Naive thymus-derived CD4-positive, alpha-beta T cell (primary cell): Measurements from ENCODE around the gene SH3TC1. TPM values are rescaled to one million over a fixed set of nuclear protein-coding genes. Genes with fewer than 3 reads are reported as not detected.

ENCODE experiments used
- ATAC-seq: fragments of 150-1000 bp; cut with Tn5 transposase; 2 replicates; pipeline ENCODE4 v1.10.0; 2021; ENCODE audit warnings: mild to moderate bottlenecking, moderate library complexity
- CTCF ChIA-PET: fragments of 350-600 bp; sonication (Branson Sonifier 250); formaldehyde crosslinking; loops from one replicate; lab custom pipeline; 2021; ENCODE audit warnings: antibody characterized with exemption; lab: Charles Lee
- POLR2A ChIA-PET: fragments of 350-600 bp; sonication (Branson Sonifier 250); formaldehyde crosslinking; loops from one replicate; lab custom pipeline; 2021; ENCODE audit warnings: antibody characterized with exemption, inconsistent platforms; lab: Charles Lee
- DNase-seq, 9 donors: peaks; one replicate each; pipeline versions ENCODE4 v3.0.0 to v3.0.0-alpha.2; 2020 to 2022; ENCODE audit warnings: mixed read lengths in 1 of 9
- H3K27ac ChIP-seq: one replicate; pipeline ENCODE4 v1.7.0; 2013; ENCODE audit warnings: mild to moderate bottlenecking, low read depth, low read length, moderate library complexity
- H3K27me3 ChIP-seq, 2 donors: one replicate each; pipeline ENCODE4 v1.7.0; 2013; ENCODE audit warnings: low read length in 2 of 2, mild to moderate bottlenecking in 2 of 2, moderate library complexity in 2 of 2; ENCODE audit not compliant: control insufficient read depth in 2 of 2, insufficient read depth in 2 of 2
- H3K36me3 ChIP-seq, 3 experiments: 1 replicate in 2 of 3; 2 replicates in 1 of 3; pipeline ENCODE4 v1.7.0; 2013; ENCODE audit warnings: low read length in 3 of 3, mild to moderate bottlenecking in 3 of 3, moderate library complexity in 1 of 3; ENCODE audit not compliant: insufficient read depth in 3 of 3, control insufficient read depth in 2 of 3
- H3K4me1 ChIP-seq, 2 donors: one replicate each; pipeline ENCODE4 v1.7.0; 2013; ENCODE audit warnings: low read length in 2 of 2, mild to moderate bottlenecking in 2 of 2, moderate library complexity in 1 of 2; ENCODE audit not compliant: control insufficient read depth in 2 of 2, insufficient read depth in 2 of 2
- H3K4me3 ChIP-seq: 2 replicates; pipeline ENCODE4 v1.7.0; 2013; ENCODE audit warnings: mild to moderate bottlenecking, low read length
- H3K9me3 ChIP-seq, 3 experiments: 1 replicate in 2 of 3; 2 replicates in 1 of 3; pipeline ENCODE4 v1.7.0; 2013; ENCODE audit warnings: low read length in 3 of 3; ENCODE audit not compliant: control insufficient read depth in 2 of 3
- H3K27ac Mint-ChIP-seq, 9 donors: one replicate each; pipeline ENCODE4 v1.8.0; 2020 to 2022; ENCODE audit warnings: mixed read lengths in 9 of 9, mild to moderate bottlenecking in 8 of 9, moderate library complexity in 5 of 9, inconsistent platforms in 2 of 9
- H3K27me3 Mint-ChIP-seq, 5 donors: one replicate each; pipeline ENCODE4 v1.8.0; 2021 to 2022; ENCODE audit warnings: mixed read lengths in 5 of 5, mild to moderate bottlenecking in 1 of 5
- H3K36me3 Mint-ChIP-seq, 5 donors: one replicate each; pipeline ENCODE4 v1.8.0; 2020 to 2022; ENCODE audit warnings: mixed read lengths in 5 of 5, mild to moderate bottlenecking in 3 of 5, inconsistent platforms in 1 of 5
- H3K4me1 Mint-ChIP-seq, 7 donors: one replicate each; pipeline ENCODE4 v1.8.0; 2020 to 2022; ENCODE audit warnings: mixed read lengths in 7 of 7, mild to moderate bottlenecking in 3 of 7, inconsistent platforms in 1 of 7
- H3K4me3 Mint-ChIP-seq, 10 donors: one replicate each; pipeline ENCODE4 v1.8.0; 2020 to 2022; ENCODE audit warnings: mild to moderate bottlenecking in 10 of 10, mixed read lengths in 10 of 10, moderate library complexity in 6 of 10, inconsistent platforms in 2 of 10
- H3K9me3 Mint-ChIP-seq, 11 donors: one replicate each; pipeline ENCODE4 v1.8.0; 2020 to 2022; ENCODE audit warnings: mixed read lengths in 11 of 11, mild to moderate bottlenecking in 4 of 11, inconsistent platforms in 1 of 11, moderate library complexity in 1 of 11
- intact Hi-C, 2 donors: fragments of 100-400 bp; cut with micrococcal nuclease; formaldehyde crosslinking; loops; one replicate each; pipeline ENCODE4 v1.15.1; 2023
- polyA plus RNA-seq, 2 donors: library from polyadenylated mRNA; unstranded; fragments of 300-500 nt; fragmentation: Illumina TruSeq; gene quantifications; one replicate each; pipeline ENCODE4 v1.2.3, GENCODE V29; 2021
- total RNA-seq, 6 experiments: library from RNA in 5 of 6; stranded (reverse) in 5 of 6; gene quantifications; 1 replicate in 5 of 6; 2 replicates in 1 of 6; pipeline ENCODE4 v1.2.3 and lab custom pipeline; 2021 to 2026

SH3TC1 gene
- total and polyA plus RNA-seq, 7 experiments from 2014 or later, result 6.5 to 120 (median 34.9) TPM

DNA sequence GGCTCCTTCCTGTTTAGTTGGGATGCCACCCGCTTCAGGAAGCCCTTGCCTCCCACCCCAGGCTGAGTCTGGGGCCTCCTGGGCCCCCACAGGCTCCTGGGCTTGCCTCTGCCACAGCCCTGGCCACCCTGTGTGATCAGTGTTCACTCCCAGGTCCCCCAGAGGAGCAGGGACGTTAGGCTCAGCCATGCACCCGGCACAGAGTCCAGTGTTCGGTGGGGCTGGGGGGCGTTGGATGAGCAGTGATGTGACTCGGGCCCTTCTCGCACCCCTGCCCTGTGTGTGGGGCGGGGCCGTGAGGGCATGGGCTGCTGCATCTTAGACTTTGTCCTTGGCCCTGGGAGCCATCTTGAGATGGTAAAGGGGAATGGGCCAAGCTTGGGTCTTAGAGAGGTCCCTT lies 40.6 kb downstream of the SH3TC1 start:
- Histone ChIP-seq H3K27ac (no peak overlapping the region), H3K27me3 (no peaks in the 10 kb centered on the region), H3K36me3 (peaks cover 0 to 69% (median 0%) of the 10 kb centered on the region in 3 experiments), H3K4me3 (no peak overlapping the region), H3K4me1 (peaks cover 0 to 4% of the 10 kb centered on the region in 2 donors), H3K9me3 (no peaks in the 10 kb centered on the region)
- Mint-ChIP-seq H3K4me3 (no peak overlapping the region), H3K36me3 (peaks cover 0 to 10% (median 5%) of the 10 kb centered on the region in 5 donors), H3K9me3 (no peaks in the 10 kb centered on the region), H3K27ac (peak overlapping the region in 1 of 9 donors; percentile 64), H3K27me3 (no peaks in the 10 kb centered on the region), H3K4me1 (peaks cover 0 to 4% (median 3%) of the 10 kb centered on the region in 7 donors)
- ChIA-PET POLR2A (interaction anchor here (1.3 kb wide), 1 partner anchor 80 kb away, joined by 3 read pairs; no protein-coding TSS in a partner anchor), CTCF (no interaction called here)
- intact Hi-C loops, result loop anchor here in 1 of 2 donors (10.0 kb wide), 1 partner anchor 305 kb away; no protein-coding TSS in a partner anchor
- ATAC-seq (no peak), DNase-seq (no peak)

DNA sequence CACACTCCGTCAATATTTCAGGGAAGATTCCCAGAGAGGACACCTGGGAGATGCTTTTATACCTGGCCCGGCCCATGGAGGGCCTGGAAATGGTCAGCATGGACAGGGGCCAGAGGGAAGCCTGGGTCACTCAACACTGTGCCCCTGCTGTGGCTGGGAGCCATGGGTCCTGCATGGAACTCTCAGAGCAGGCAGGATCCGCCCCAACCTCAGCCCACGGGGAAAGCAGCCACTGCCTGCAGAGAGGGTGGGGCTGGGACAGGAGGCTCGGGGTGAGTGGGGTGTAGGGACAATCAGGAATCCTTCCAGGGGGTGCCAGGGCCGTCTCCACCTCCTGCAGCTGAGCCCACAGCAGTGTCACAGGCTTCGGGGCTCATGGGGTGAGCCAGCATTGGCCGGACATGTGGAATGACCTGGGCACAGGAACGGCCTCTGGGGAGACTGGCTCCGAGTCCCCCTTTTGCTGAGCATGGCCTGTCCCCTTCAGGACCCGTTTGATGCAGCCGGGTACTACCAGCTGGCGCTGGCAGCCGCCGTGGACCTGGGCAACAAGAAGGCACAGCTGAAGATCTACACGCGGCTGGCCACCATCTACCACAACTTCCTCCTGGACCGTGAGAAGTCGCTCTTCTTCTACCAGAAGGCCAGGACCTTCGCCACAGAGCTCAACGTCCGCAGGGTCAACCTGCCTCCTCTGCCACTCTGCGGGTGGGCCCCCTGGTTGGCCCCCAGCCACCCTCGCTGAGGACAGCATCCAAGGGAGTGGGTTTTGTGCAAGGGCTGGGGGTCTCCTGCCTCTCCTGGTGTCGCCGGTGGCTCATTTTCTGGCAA lies 41.3 kb downstream of the SH3TC1 start:
- Histone ChIP-seq H3K4me3 (no peak overlapping the region), H3K27me3 (no peaks in the 10 kb centered on the region), H3K4me1 (peaks cover 0 to 4% of the 10 kb centered on the region in 2 donors), H3K9me3 (no peaks in the 10 kb centered on the region), H3K27ac (no peak overlapping the region), H3K36me3 (peaks cover 0 to 62% (median 0%) of the 10 kb centered on the region in 3 experiments)
- Mint-ChIP-seq H3K9me3 (no peaks in the 10 kb centered on the region), H3K4me1 (peaks cover 0 to 4% (median 3%) of the 10 kb centered on the region in 7 donors), H3K36me3 (peaks cover 0 to 10% (median 5%) of the 10 kb centered on the region in 5 donors), H3K27me3 (no peaks in the 10 kb centered on the region), H3K4me3 (no peak overlapping the region), H3K27ac (peak overlapping the region in 1 of 9 donors; percentile 2)
- DNase-seq (no peak), ATAC-seq (peak; percentile 19)
- ChIA-PET CTCF (no interaction called here), POLR2A (interaction anchor here (1.3 kb wide), 1 partner anchor 81 kb away, joined by 3 read pairs; no protein-coding TSS in a partner anchor)
- intact Hi-C loops, result loop anchor here in 1 of 2 donors (10.0 kb wide), 1 partner anchor 304 kb away; no protein-coding TSS in a partner anchor

DNA sequence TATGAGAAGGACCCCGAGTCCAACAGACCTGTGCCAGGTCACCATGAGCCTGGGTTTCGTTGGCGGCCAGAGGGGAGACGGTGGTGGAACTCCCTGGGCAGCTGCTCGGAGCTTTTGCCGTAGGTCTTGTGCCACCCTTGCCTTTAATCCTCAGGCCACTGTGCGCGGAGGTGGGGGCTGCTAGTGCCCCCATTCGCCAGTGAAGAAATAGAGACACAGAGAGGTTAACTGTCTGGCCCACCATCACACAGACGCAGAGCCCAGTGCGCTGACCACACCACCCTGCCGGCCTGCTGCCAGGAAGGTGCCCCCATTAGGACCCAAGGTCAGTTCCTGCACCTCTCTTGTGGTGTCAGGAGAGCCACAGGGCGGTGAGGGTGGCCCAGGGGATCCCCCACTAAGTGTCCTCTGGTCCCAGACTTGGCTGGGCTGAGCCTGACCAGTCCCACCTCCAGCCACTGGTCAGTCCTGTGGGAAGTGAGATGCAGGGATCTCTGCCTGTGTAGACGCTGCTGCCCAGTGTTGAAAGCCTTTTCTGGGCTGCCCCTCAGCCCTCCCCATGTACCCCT lies 42.2 kb downstream of the SH3TC1 start:
- peaks cover 0 to 4% of the 10 kb centered on the region in 2 donors for H3K4me1 ChIP-seq
- no peak for DNase-seq
- H3K4me3 ChIP-seq, result no peak overlapping the region
- ATAC-seq, result no peak
- ChIA-PET POLR2A (interaction anchor here (1.3 kb wide), 1 partner anchor 82 kb away, joined by 3 read pairs; no protein-coding TSS in a partner anchor), CTCF (interaction anchor here (1.1 kb wide), 1 partner anchor 64 kb away, joined by 6 read pairs; no protein-coding TSS in a partner anchor)
- peaks cover 0 to 4% (median 3%) of the 10 kb centered on the region in 7 donors for H3K4me1 Mint-ChIP-seq
- no peak overlapping the region for H3K27ac ChIP-seq
- H3K27me3 Mint-ChIP-seq, result no peaks in the 10 kb centered on the region
- H3K36me3 ChIP-seq, result peaks cover 0 to 53% (median 0%) of the 10 kb centered on the region in 3 experiments
- no peaks in the 10 kb centered on the region for H3K9me3 Mint-ChIP-seq
- no peak overlapping the region for H3K4me3 Mint-ChIP-seq
- H3K9me3 ChIP-seq, result no peaks in the 10 kb centered on the region
- peaks cover 0 to 10% (median 5%) of the 10 kb centered on the region in 5 donors for H3K36me3 Mint-ChIP-seq
- H3K27ac Mint-ChIP-seq, result peak overlapping the region in 1 of 9 donors; percentile 43
- H3K27me3 ChIP-seq, result no peaks in the 10 kb centered on the region
- intact Hi-C loops, result loop anchor here in 1 of 2 donors (10.0 kb wide), 1 partner anchor 304 kb away; no protein-coding TSS in a partner anchor

DNA sequence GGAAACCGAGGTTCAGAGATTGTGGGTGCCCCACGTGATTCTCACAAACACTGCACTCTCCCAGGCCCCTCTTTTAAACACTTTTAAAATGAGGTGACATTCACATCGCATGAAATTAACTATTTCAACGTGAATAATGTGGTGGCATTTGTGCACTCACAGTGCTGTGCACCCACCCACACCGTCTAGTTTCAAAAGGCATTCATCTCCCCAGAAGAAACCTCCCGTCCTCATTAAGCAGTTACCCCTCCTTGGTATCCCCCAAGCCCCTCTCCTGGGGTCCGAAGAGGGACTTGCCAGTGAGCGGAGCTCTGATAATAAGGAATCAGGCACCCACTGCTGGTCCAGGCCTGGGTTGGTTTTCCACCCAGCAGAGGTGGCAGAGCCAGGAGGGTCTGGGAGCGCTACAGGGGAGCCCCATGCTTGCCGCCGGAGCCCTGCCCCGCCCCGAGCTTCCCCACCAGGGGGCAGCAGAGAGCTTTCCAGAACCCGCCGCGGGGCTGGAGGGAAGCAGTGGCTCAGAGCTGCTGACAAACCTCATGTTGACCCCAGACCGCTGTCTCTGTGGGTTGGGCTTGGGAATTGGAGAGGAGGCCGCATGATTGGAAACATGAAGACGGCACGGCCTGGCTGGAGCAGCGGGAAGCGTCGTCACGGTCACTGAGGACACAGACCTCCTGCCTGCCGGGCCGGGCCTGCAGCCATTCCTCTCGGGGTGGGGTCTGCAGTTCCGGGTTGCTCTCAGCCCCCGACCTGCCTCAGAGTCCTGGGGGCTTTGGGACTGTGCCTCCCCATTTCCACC lies 43.0 kb downstream of the SH3TC1 start:
- intact Hi-C loops, result loop anchor here (1.0 to 10.0 kb wide), 6 partner anchors 65 to 353 kb away; no protein-coding TSS in a partner anchor
- H3K27ac Mint-ChIP-seq, result peak overlapping the region in 2 of 9 donors; percentile 51 to 83

DNA sequence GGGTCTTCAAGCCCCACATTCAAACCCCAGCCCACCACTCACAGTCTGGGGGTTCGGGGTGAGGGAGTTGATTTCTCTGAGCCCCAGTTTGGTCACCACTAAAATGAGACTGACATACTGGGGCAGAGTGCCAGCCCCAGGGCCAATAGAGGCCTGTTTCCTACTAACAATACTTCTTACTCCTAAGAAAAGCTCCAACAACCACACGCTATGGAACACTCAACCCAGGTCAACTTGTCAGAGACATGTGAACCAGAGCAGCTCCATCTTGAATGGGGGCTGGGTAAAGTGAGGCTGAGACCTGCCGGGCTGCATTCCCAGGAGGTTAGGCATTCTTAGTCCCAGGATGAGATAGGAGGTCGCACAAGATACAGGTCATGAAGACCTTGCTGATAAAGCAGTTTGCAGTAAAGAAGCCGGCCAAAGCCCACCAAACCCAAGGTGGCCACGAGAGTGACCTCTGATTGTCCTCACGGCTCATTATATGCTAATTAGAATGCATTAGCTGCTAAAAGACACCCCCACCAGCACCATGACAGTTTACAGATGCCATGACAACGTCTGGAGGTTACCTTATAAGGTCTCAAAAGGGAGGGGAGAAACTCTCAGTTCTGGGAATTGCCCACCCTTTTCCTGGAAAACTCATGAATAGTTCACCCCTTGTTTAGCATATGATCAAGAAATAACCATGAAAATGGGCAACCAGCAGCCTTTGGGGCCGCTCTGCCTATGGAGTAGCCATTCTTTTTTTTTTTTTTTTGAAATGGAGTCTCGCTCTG lies 43.9 kb downstream of the SH3TC1 start:
- Histone ChIP-seq H3K27ac (no peak overlapping the region), H3K36me3 (peaks cover 0 to 36% (median 0%) of the 10 kb centered on the region in 3 experiments), H3K4me3 (no peak overlapping the region), H3K4me1 (peaks cover 0 to 4% of the 10 kb centered on the region in 2 donors), H3K27me3 (no peaks in the 10 kb centered on the region), H3K9me3 (no peaks in the 10 kb centered on the region)
- Mint-ChIP-seq H3K4me1 (peaks cover 0 to 4% (median 2%) of the 10 kb centered on the region in 7 donors), H3K4me3 (no peak overlapping the region), H3K27me3 (no peaks in the 10 kb centered on the region), H3K36me3 (peaks cover 0 to 6% (median 5%) of the 10 kb centered on the region in 5 donors), H3K9me3 (no peaks in the 10 kb centered on the region), H3K27ac (peak overlapping the region in 1 of 9 donors; percentile 54)
- POLR2A ChIA-PET, result interaction anchor here (0.8 kb wide), 1 partner anchor 1591 kb away, joined by 3 read pairs; no protein-coding TSS in a partner anchor
- intact Hi-C loops, result loop anchor here (1.0 to 10.0 kb wide), 6 partner anchors 66 to 352 kb away; no protein-coding TSS in a partner anchor
- CTCF ChIA-PET, result interaction anchor here (0.8 to 1.5 kb wide), 5 partner anchors 14 to 165 kb away, joined by 3 to 6 read pairs (median 3); no protein-coding TSS in a partner anchor
- DNase-seq (no peak), ATAC-seq (no peak)

More for the DNA sequence above, 43.0 kb downstream of the SH3TC1 start:
- peaks cover 0 to 7% (median 5%) of the 10 kb centered on the region in 5 donors for H3K36me3 Mint-ChIP-seq
- H3K4me3 Mint-ChIP-seq, result no peak overlapping the region
- H3K9me3 ChIP-seq, result no peaks in the 10 kb centered on the region
- H3K27me3 ChIP-seq, result no peaks in the 10 kb centered on the region
- ChIA-PET CTCF (interaction anchor here (0.8 to 1.5 kb wide), 5 partner anchors 13 to 166 kb away, joined by 3 to 6 read pairs (median 3); no protein-coding TSS in a partner anchor), POLR2A (interaction anchor here (0.8 kb wide), 1 partner anchor 1592 kb away, joined by 3 read pairs; no protein-coding TSS in a partner anchor)
- no peak overlapping the region for H3K4me3 ChIP-seq
- H3K4me1 ChIP-seq, result peaks cover 0 to 4% of the 10 kb centered on the region in 2 donors
- no peaks in the 10 kb centered on the region for H3K9me3 Mint-ChIP-seq
- ATAC-seq, result peak; percentile 84
- H3K36me3 ChIP-seq, result peaks cover 0 to 45% (median 0%) of the 10 kb centered on the region in 3 experiments
- H3K27ac ChIP-seq, result no peak overlapping the region
- H3K27me3 Mint-ChIP-seq, result no peaks in the 10 kb centered on the region
- peak; percentile 52 to 89 (median 75) for DNase-seq
- H3K4me1 Mint-ChIP-seq, result peaks cover 0 to 4% (median 3%) of the 10 kb centered on the region in 7 donors
